ENCODE data around the gene SBSN. TPM values are rescaled to one million over a fixed set of nuclear protein-coding genes. Genes with fewer than 3 reads are reported as not detected.

Gene SBSN
- total RNA-seq, 4 donors from 2014 or later = 1,839 to 3,070 (median 2,379) TPM

- H3K4me3 ChIP-seq (ENCODE audit: low read depth, poor library complexity, severe bottlenecking) = no peak overlapping the region
- 87 to 92% methylated on average over 18 of the region's 18 CpGs for whole genome bisulfite sequencing, 2 donors
- DNase-seq (ENCODE audit: low spot score in 2 of 2) = no peak
- no peak for TF ChIP-seq CTCF (IDR thresholded peaks at IDR 0.05)
- no peak for TF ChIP-seq POLR2A (IDR thresholded peaks at IDR 0.05)
- intact Hi-C loops (cut with DNase I; ENCODE audit: low total_unique reads) = loop anchor here (5.0 kb wide), 1 partner anchor 503 kb away; no protein-coding TSS in a partner anchor
These were observed 32.2 kb upstream of the SBSN start for GRCh38 chr19:35560271-35560670.

- intact Hi-C loops (cut with DNase I; ENCODE audit: low total_unique reads) = loop anchor here (5.0 kb wide), 1 partner anchor 502 kb away; no protein-coding TSS in a partner anchor
- no peak for DNase-seq (ENCODE audit: low spot score in 2 of 2)
These were observed 31.7 kb upstream of the SBSN start for GRCh38 chr19:35559781-35560180.

GRCh38 chr19:35559281-35559659 is 31.2 kb upstream of the SBSN start:
- intact Hi-C loops (cut with DNase I; ENCODE audit: low total_unique reads) = no loop called here
- 72 to 73% methylated on average over 11 of the region's 11 CpGs for WGBS, 2 donors
- TF ChIP-seq POLR2A (IDR thresholded peaks at IDR 0.05) = no peak
- no peak for TF ChIP-seq CTCF (IDR thresholded peaks at IDR 0.05)
- H3K4me3 ChIP-seq (ENCODE audit: low read depth, poor library complexity, severe bottlenecking) = no peak overlapping the region
- no peak for DNase-seq (ENCODE audit: low spot score in 2 of 2)

More at GRCh38 chr19:35559781-35560180, 31.7 kb upstream of the SBSN start:
- WGBS, 2 donors = 88 to 91% methylated on average over 23 of the region's 23 CpGs
- no peak overlapping the region for H3K4me3 ChIP-seq (ENCODE audit: low read depth, poor library complexity, severe bottlenecking)
- no peak for TF ChIP-seq POLR2A (IDR thresholded peaks at IDR 0.05)
- TF ChIP-seq CTCF (IDR thresholded peaks at IDR 0.05) = no peak

- WGBS, 2 donors = 30 to 40% methylated on average over 51 to 52 of the region's 53 CpGs
- intact Hi-C loops (cut with DNase I; ENCODE audit: low total_unique reads) = no loop called here
- no peak for DNase-seq (ENCODE audit: low spot score in 2 of 2)
- no peak for TF ChIP-seq POLR2A (IDR thresholded peaks at IDR 0.05)
- no peak for TF ChIP-seq CTCF (IDR thresholded peaks at IDR 0.05)
- no peak overlapping the region for H3K4me3 ChIP-seq (ENCODE audit: low read depth, poor library complexity, severe bottlenecking)
These were observed 30.5 kb upstream of the SBSN start for GRCh38 chr19:35558400-35559280.

GRCh38 chr19:35557539-35558399 is 29.7 kb upstream of the SBSN start:
- intact Hi-C loops (cut with DNase I; ENCODE audit: low total_unique reads) = no loop called here
- 12 to 13% methylated on average over 43 to 47 of the region's 60 CpGs for WGBS, 2 donors
- no peak for TF ChIP-seq CTCF (IDR thresholded peaks at IDR 0.05)
- TF ChIP-seq POLR2A (IDR thresholded peaks at IDR 0.05) = no peak
- H3K4me3 ChIP-seq (ENCODE audit: low read depth, poor library complexity, severe bottlenecking) = peak overlapping the region; percentile 2
- DNase-seq (ENCODE audit: low spot score in 2 of 2) = peak in 1 of 2 donors; percentile 83

Data from lower leg skin (tissue), 4 donors.